B cell (primary cell): ENCODE results near the gene FADS1.

ENCODE experiments used
- CTCF ChIP-seq: fragments of 200-600 bp; IDR thresholded peaks from one replicate; pipeline ENCODE4 v1.8.0; 2022; ENCODE audit warnings: antibody characterized with exemption, mild to moderate bottlenecking
- EZH2 ChIP-seq: IDR thresholded peaks from 2 replicates; pipeline ENCODE4 v1.6.1; 2012; ENCODE audit warnings: borderline replicate concordance, low read depth, mild to moderate bottlenecking, moderate library complexity, low read length; ENCODE audit not compliant: insufficient read depth, poor library complexity, severe bottlenecking

- TF ChIP-seq CTCF (no peak), EZH2 (no peak)
These were observed 17.1 kb upstream of the FADS1 start for GRCh38 chr11:61833926-61834277.
